OCI-LY1 (cell line): ENCODE measurements around the gene ATP5F1D.
A peak's percentile ranks its signal among the peaks of the same experiment; 100 is the strongest.

Source experiments
- H2AFZ ChIP-seq: fragments of 200-600 bp; sonication (generic), shearing (Covaris generic); 2 replicates; pipeline ENCODE4 v1.6.0; 2014; ENCODE audit warnings: antibody characterized with exemption, mild to moderate bottlenecking, low read length
- H3F3A ChIP-seq: fragments of 200-600 bp; sonication (generic), shearing (Covaris generic); 2 replicates; pipeline ENCODE4 v1.6.0; 2014; ENCODE audit warnings: mild to moderate bottlenecking, antibody characterized with exemption, low read length, moderate library complexity; ENCODE audit not compliant: insufficient read depth
- H3K27ac ChIP-seq: fragments of 200-600 bp; sonication (generic); 2 replicates; pipeline ENCODE4 v1.5.1; 2014; ENCODE audit warnings: low read length, mixed run types, mild to moderate bottlenecking, low read depth; ENCODE audit not compliant: poor library complexity, severe bottlenecking
- H3K27me3 ChIP-seq: fragments of 200-600 bp; sonication (generic); 2 replicates; pipeline ENCODE4 v1.6.0; 2014; ENCODE audit warnings: antibody characterized with exemption, mild to moderate bottlenecking, low read length, moderate library complexity; ENCODE audit not compliant: insufficient read depth
- H3K36me3 ChIP-seq: fragments of 200-600 bp; sonication (generic); 2 replicates; pipeline ENCODE4 v1.6.1; 2014; ENCODE audit warnings: mild to moderate bottlenecking, antibody characterized with exemption, low read length, moderate library complexity, mixed read lengths; ENCODE audit not compliant: insufficient read depth
- H3K4me1 ChIP-seq: fragments of 200-600 bp; sonication (generic); 2 replicates; pipeline ENCODE4 v1.5.1; 2014; ENCODE audit warnings: mild to moderate bottlenecking, low read length, moderate library complexity; ENCODE audit not compliant: insufficient read depth, severe bottlenecking
- H3K4me2 ChIP-seq: fragments of 200-600 bp; sonication (generic), shearing (Covaris generic); 2 replicates; pipeline ENCODE4 v1.6.1; 2014; ENCODE audit warnings: low read length
- H3K4me3 ChIP-seq: fragments of 200-600 bp; sonication (generic); 2 replicates; pipeline ENCODE4 v1.5.1; 2014; ENCODE audit warnings: low read length, low read depth, mild to moderate bottlenecking, mixed read lengths; ENCODE audit not compliant: poor library complexity, severe bottlenecking
- H3K79me2 ChIP-seq: fragments of 200-600 bp; shearing (Covaris generic); 2 replicates; pipeline ENCODE4 v1.6.1; 2016; ENCODE audit warnings: mixed run types, low read length, mixed read lengths; ENCODE audit not compliant: insufficient read depth
- H3K9ac ChIP-seq: fragments of 200-600 bp; sonication (generic), shearing (Covaris generic); 2 replicates; pipeline ENCODE4 v1.6.1; 2014; ENCODE audit warnings: mild to moderate bottlenecking, low read length, mixed read lengths
- H3K9me2 ChIP-seq: fragments of 200-600 bp; sonication (generic), shearing (Covaris generic); 2 replicates; pipeline ENCODE4 v1.6.1; 2014; ENCODE audit warnings: low read depth, mild to moderate bottlenecking, low read length, mixed read lengths
- H3K9me3 ChIP-seq: fragments of 200-600 bp; shearing (Covaris generic); 2 replicates; pipeline ENCODE4 v1.6.1; 2014; ENCODE audit warnings: low read length, mixed read lengths
- H4K20me1 ChIP-seq: fragments of 200-600 bp; sonication (generic), shearing (Covaris generic); 2 replicates; pipeline ENCODE4 v1.6.0; 2016; ENCODE audit warnings: mild to moderate bottlenecking, low read length; ENCODE audit not compliant: insufficient read depth
- CTCF ChIP-seq: fragments of 200-600 bp; sonication (generic), shearing (Covaris generic); IDR thresholded peaks from 2 replicates; pipeline ENCODE4 v1.5.1; 2017; ENCODE audit warnings: mild to moderate bottlenecking, antibody characterized with exemption, low read length, moderate library complexity, mixed read lengths
- EZH2 ChIP-seq: fragments of 200-600 bp; sonication (generic), shearing (Covaris generic); IDR thresholded peaks from 2 replicates; pipeline ENCODE4 v1.8.0; 2017; ENCODE audit warnings: borderline replicate concordance, mixed run types, mild to moderate bottlenecking, antibody characterized with exemption, low read length, moderate library complexity, mixed read lengths

The ATP5F1D gene

GRCh38 chr19:1258707-1259205, 17.2 kb downstream of the ATP5F1D start:
- peak overlapping the region; percentile 86 for H3K4me2 ChIP-seq
- no peaks in the 10 kb centered on the region for H3K27me3 ChIP-seq
- no peaks in the 10 kb centered on the region for H3K79me2 ChIP-seq
- peak overlapping the region; percentile 97 for H3K27ac ChIP-seq
- H3K9me3 ChIP-seq, result no peaks in the 10 kb centered on the region
- peaks cover 5% of the 10 kb centered on the region; the same call in 1 of the 2 replicates for H3F3A ChIP-seq
- H2AFZ ChIP-seq, result no peak overlapping the region
- H4K20me1 ChIP-seq, result no peaks in the 10 kb centered on the region
- H3K4me3 ChIP-seq, result peak overlapping the region; percentile 73
- peaks cover 42% of the 10 kb centered on the region for H3K36me3 ChIP-seq
- no peaks in the 10 kb centered on the region for H3K9me2 ChIP-seq
- peak overlapping the region; percentile 77 for H3K9ac ChIP-seq
- H3K4me1 ChIP-seq, result peaks cover 58% of the 10 kb centered on the region
- TF ChIP-seq CTCF, result no peak
- TF ChIP-seq EZH2, result no peak

- H3K36me3 ChIP-seq, result peaks cover 36% of the 10 kb centered on the region
- peak overlapping the region; percentile 97 for H3K27ac ChIP-seq
- H3K9ac ChIP-seq, result peak overlapping the region; percentile 77
- H3F3A ChIP-seq, result peaks cover 5% of the 10 kb centered on the region; the same call in 1 of the 2 replicates
- no peaks in the 10 kb centered on the region for H3K9me2 ChIP-seq
- no peaks in the 10 kb centered on the region for H3K27me3 ChIP-seq
- peak overlapping the region; percentile 73 for H3K4me3 ChIP-seq
- no peaks in the 10 kb centered on the region for H3K9me3 ChIP-seq
- TF ChIP-seq EZH2 (no peak), CTCF (no peak)
- no peaks in the 10 kb centered on the region for H4K20me1 ChIP-seq
- H3K4me2 ChIP-seq, result peak overlapping the region; percentile 86
- peaks cover 59% of the 10 kb centered on the region for H3K4me1 ChIP-seq
- H3K79me2 ChIP-seq, result no peaks in the 10 kb centered on the region
- H2AFZ ChIP-seq, result no peak overlapping the region
Observed at GRCh38 chr19:1259206-1259875, 17.8 kb downstream of the ATP5F1D start.

DNA sequence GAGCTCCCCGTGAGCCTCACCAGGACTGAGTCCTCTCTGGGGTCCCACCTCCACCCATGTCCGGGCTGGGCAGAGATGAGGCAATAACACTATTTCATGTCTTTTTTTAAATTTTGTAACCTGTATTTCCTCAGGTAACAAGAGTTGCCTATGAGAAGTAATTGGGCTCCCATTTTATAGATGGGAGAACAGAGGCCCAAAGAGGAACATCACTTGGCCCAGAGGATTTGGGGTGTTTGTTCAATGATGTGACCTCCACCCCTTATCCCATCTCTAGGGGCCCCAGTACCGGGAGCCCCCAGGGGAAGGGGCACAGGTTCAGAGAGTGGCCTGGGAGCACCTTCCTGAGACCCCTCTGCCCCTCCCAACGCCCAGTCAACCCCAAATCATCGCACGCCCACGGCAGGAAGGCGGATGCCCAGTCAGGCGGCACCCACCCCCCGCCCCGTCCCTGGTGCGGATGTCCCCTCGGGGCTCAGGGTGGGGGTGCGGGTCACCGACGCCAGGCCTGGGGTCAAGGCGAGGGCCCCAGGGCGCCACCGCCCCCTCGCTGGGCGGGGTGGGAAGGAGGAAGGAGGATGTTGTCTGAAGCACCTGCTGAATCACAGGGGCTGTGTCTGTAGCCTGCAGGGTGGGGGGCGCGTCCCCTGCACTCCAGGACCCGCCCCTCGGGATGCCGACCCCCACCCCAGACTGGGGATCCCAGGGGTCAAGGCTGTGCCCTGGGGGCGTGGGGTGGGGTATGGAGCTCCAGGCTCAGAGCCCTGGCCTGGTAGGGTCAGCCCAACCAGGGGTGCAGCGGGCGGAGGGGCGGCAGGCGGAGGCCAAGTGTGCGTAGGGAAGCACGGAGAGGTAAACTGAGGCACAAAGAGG, 18.6 kb downstream of the ATP5F1D start:
- TF ChIP-seq EZH2 (no peak), CTCF (no peak)
- Histone ChIP-seq H2AFZ (no peak overlapping the region), H3K27me3 (no peaks in the 10 kb centered on the region), H3K4me1 (peaks cover 67% of the 10 kb centered on the region), H3K9ac (peak overlapping the region; percentile 77), H3K36me3 (peaks cover 28% of the 10 kb centered on the region), H4K20me1 (no peaks in the 10 kb centered on the region), H3K9me3 (no peaks in the 10 kb centered on the region), H3K4me3 (peak overlapping the region; percentile 73), H3K9me2 (no peaks in the 10 kb centered on the region), H3K79me2 (no peaks in the 10 kb centered on the region), H3K4me2 (peak overlapping the region; percentile 86), H3K27ac (peak overlapping the region; percentile 97), H3F3A (peaks cover 5% of the 10 kb centered on the region; the same call in 1 of the 2 replicates)
